Naive thymus-derived CD4-positive, alpha-beta T cell (primary cell): Measurements from ENCODE around the gene EHMT2. TPM values are rescaled to one million over a fixed set of nuclear protein-coding genes. Genes with fewer than 3 reads are reported as not detected.
"Not testable (repeated sequence)": the region's sequence is repeated elsewhere in the genome, so short reads cannot be mapped to it uniquely, and the experiment has no call there.

Experiments
- ATAC-seq: fragments of 150-1000 bp; cut with Tn5 transposase; 2 replicates; pipeline ENCODE4 v1.10.0; 2021; ENCODE audit warnings: mild to moderate bottlenecking, moderate library complexity
- CTCF ChIA-PET: fragments of 350-600 bp; sonication (Branson Sonifier 250); formaldehyde crosslinking; loops from one replicate; lab custom pipeline; 2021; ENCODE audit warnings: antibody characterized with exemption; lab: Charles Lee
- POLR2A ChIA-PET: fragments of 350-600 bp; sonication (Branson Sonifier 250); formaldehyde crosslinking; loops from one replicate; lab custom pipeline; 2021; ENCODE audit warnings: antibody characterized with exemption, inconsistent platforms; lab: Charles Lee
- DNase-seq, 9 donors: peaks; one replicate each; pipeline versions ENCODE4 v3.0.0 to v3.0.0-alpha.2; 2020 to 2022; ENCODE audit warnings: mixed read lengths in 1 of 9
- H3K27ac ChIP-seq: one replicate; pipeline ENCODE4 v1.7.0; 2013; ENCODE audit warnings: mild to moderate bottlenecking, low read depth, low read length, moderate library complexity
- H3K27me3 ChIP-seq, 2 donors: one replicate each; pipeline ENCODE4 v1.7.0; 2013; ENCODE audit warnings: low read length in 2 of 2, mild to moderate bottlenecking in 2 of 2, moderate library complexity in 2 of 2; ENCODE audit not compliant: control insufficient read depth in 2 of 2, insufficient read depth in 2 of 2
- H3K36me3 ChIP-seq, 3 experiments: 1 replicate in 2 of 3; 2 replicates in 1 of 3; pipeline ENCODE4 v1.7.0; 2013; ENCODE audit warnings: low read length in 3 of 3, mild to moderate bottlenecking in 3 of 3, moderate library complexity in 1 of 3; ENCODE audit not compliant: insufficient read depth in 3 of 3, control insufficient read depth in 2 of 3
- H3K4me1 ChIP-seq, 2 donors: one replicate each; pipeline ENCODE4 v1.7.0; 2013; ENCODE audit warnings: low read length in 2 of 2, mild to moderate bottlenecking in 2 of 2, moderate library complexity in 1 of 2; ENCODE audit not compliant: control insufficient read depth in 2 of 2, insufficient read depth in 2 of 2
- H3K4me3 ChIP-seq: 2 replicates; pipeline ENCODE4 v1.7.0; 2013; ENCODE audit warnings: mild to moderate bottlenecking, low read length
- H3K9me3 ChIP-seq, 3 experiments: 1 replicate in 2 of 3; 2 replicates in 1 of 3; pipeline ENCODE4 v1.7.0; 2013; ENCODE audit warnings: low read length in 3 of 3; ENCODE audit not compliant: control insufficient read depth in 2 of 3
- H3K27ac Mint-ChIP-seq, 9 donors: one replicate each; pipeline ENCODE4 v1.8.0; 2020 to 2022; ENCODE audit warnings: mixed read lengths in 9 of 9, mild to moderate bottlenecking in 8 of 9, moderate library complexity in 5 of 9, inconsistent platforms in 2 of 9
- H3K27me3 Mint-ChIP-seq, 5 donors: one replicate each; pipeline ENCODE4 v1.8.0; 2021 to 2022; ENCODE audit warnings: mixed read lengths in 5 of 5, mild to moderate bottlenecking in 1 of 5
- H3K36me3 Mint-ChIP-seq, 5 donors: one replicate each; pipeline ENCODE4 v1.8.0; 2020 to 2022; ENCODE audit warnings: mixed read lengths in 5 of 5, mild to moderate bottlenecking in 3 of 5, inconsistent platforms in 1 of 5
- H3K4me1 Mint-ChIP-seq, 7 donors: one replicate each; pipeline ENCODE4 v1.8.0; 2020 to 2022; ENCODE audit warnings: mixed read lengths in 7 of 7, mild to moderate bottlenecking in 3 of 7, inconsistent platforms in 1 of 7
- H3K4me3 Mint-ChIP-seq, 10 donors: one replicate each; pipeline ENCODE4 v1.8.0; 2020 to 2022; ENCODE audit warnings: mild to moderate bottlenecking in 10 of 10, mixed read lengths in 10 of 10, moderate library complexity in 6 of 10, inconsistent platforms in 2 of 10
- H3K9me3 Mint-ChIP-seq, 11 donors: one replicate each; pipeline ENCODE4 v1.8.0; 2020 to 2022; ENCODE audit warnings: mixed read lengths in 11 of 11, mild to moderate bottlenecking in 4 of 11, inconsistent platforms in 1 of 11, moderate library complexity in 1 of 11
- intact Hi-C, 2 donors: fragments of 100-400 bp; cut with micrococcal nuclease; formaldehyde crosslinking; loops; one replicate each; pipeline ENCODE4 v1.15.1; 2023
- polyA plus RNA-seq, 2 donors: library from polyadenylated mRNA; unstranded; fragments of 300-500 nt; fragmentation: Illumina TruSeq; gene quantifications; one replicate each; pipeline ENCODE4 v1.2.3, GENCODE V29; 2021
- total RNA-seq, 6 experiments: library from RNA in 5 of 6; stranded (reverse) in 5 of 6; gene quantifications; 1 replicate in 5 of 6; 2 replicates in 1 of 6; pipeline ENCODE4 v1.2.3 and lab custom pipeline; 2021 to 2026

The EHMT2 gene
- total and polyA plus RNA-seq, 7 experiments from 2014 or later, result 37.3 to 94.2 (median 66.5) TPM

GRCh38 chr6:31943742-31944141 lies 46.2 kb upstream of the EHMT2 start:
- Mint-ChIP-seq H3K36me3 (no peaks in the 10 kb centered on the region), H3K27ac (no peak overlapping the region), H3K4me1 (peaks cover 0 to 10% (median 0%) of the 10 kb centered on the region in 7 donors), H3K4me3 (no peak overlapping the region), H3K9me3 (no peaks in the 10 kb centered on the region), H3K27me3 (peaks cover 0 to 14% (median 7%) of the 10 kb centered on the region in 5 donors)
- no peak overlapping the region for H3K4me3 ChIP-seq
- H3K27ac ChIP-seq, result no peak overlapping the region
- no peak for DNase-seq
- no peaks in the 10 kb centered on the region for H3K27me3 ChIP-seq
- no peak for ATAC-seq
- H3K9me3 ChIP-seq, result no peaks in the 10 kb centered on the region
- no peaks in the 10 kb centered on the region for H3K4me1 ChIP-seq
- H3K36me3 ChIP-seq, result no peaks in the 10 kb centered on the region
- CTCF ChIA-PET, result interaction anchor here (1.6 kb wide), 1 partner anchor 9 kb away, joined by 5 read pairs; no protein-coding TSS in a partner anchor
- intact Hi-C loops, result no loop called here
- POLR2A ChIA-PET, result no interaction called here

DNA sequence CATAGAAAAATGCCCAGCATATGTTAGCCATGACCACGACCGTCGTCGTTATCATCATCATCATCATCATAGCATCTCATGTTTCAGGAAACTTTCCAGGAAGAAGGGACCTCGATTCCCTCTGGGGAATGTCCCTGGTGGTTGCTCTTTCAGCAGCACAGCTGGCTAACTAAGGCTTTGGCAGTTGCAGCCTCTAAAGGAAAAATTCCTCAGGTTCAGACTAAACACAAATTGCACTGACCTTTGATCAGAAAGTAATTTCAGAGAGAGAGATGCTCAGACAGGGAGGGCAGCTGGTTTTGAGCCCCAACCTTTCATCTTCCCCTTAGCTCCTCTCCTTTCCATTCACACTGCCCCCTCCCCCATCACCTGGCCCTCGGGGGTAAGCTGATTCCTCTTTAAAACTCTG lies 42.8 kb upstream of the EHMT2 start:
- POLR2A ChIA-PET, result no interaction called here
- ATAC-seq (no peak), DNase-seq (no peak)
- Mint-ChIP-seq H3K9me3 (no peaks in the 10 kb centered on the region), H3K27me3 (peaks cover 0 to 11% (median 7%) of the 10 kb centered on the region in 5 donors), H3K4me3 (no peak overlapping the region), H3K4me1 (peaks cover 0 to 6% (median 0%) of the 10 kb centered on the region in 7 donors), H3K27ac (no peak overlapping the region), H3K36me3 (no peaks in the 10 kb centered on the region)
- intact Hi-C loops, result no loop called here
- H3K4me3 ChIP-seq, result no peak overlapping the region
- no peak overlapping the region for H3K27ac ChIP-seq
- no peaks in the 10 kb centered on the region for H3K9me3 ChIP-seq
- H3K4me1 ChIP-seq, result no peaks in the 10 kb centered on the region
- CTCF ChIA-PET, result no interaction called here
- H3K27me3 ChIP-seq, result no peaks in the 10 kb centered on the region
- H3K36me3 ChIP-seq, result no peaks in the 10 kb centered on the region

GRCh38 chr6:31935823-31936222 lies 38.3 kb upstream of the EHMT2 start:
- no peaks in the 10 kb centered on the region for H3K36me3 ChIP-seq
- POLR2A ChIA-PET, result no interaction called here
- no peaks in the 10 kb centered on the region for H3K9me3 ChIP-seq
- no peak for DNase-seq
- Mint-ChIP-seq H3K4me1 (peaks cover 0 to 2% (median 0%) of the 10 kb centered on the region in 7 donors), H3K9me3 (no peaks in the 10 kb centered on the region), H3K27ac (no peak overlapping the region), H3K4me3 (no peak overlapping the region), H3K27me3 (peaks cover 0 to 7% (median 0%) of the 10 kb centered on the region in 5 donors), H3K36me3 (no peaks in the 10 kb centered on the region)
- ATAC-seq, result no peak
- CTCF ChIA-PET, result interaction anchor here (1.0 kb wide), 1 partner anchor 17 kb away, joined by 3 read pairs; no protein-coding TSS in a partner anchor
- H3K4me1 ChIP-seq, result no peaks in the 10 kb centered on the region
- no peak overlapping the region for H3K4me3 ChIP-seq
- no peak overlapping the region for H3K27ac ChIP-seq
- intact Hi-C loops, result no loop called here
- H3K27me3 ChIP-seq, result no peaks in the 10 kb centered on the region

DNA sequence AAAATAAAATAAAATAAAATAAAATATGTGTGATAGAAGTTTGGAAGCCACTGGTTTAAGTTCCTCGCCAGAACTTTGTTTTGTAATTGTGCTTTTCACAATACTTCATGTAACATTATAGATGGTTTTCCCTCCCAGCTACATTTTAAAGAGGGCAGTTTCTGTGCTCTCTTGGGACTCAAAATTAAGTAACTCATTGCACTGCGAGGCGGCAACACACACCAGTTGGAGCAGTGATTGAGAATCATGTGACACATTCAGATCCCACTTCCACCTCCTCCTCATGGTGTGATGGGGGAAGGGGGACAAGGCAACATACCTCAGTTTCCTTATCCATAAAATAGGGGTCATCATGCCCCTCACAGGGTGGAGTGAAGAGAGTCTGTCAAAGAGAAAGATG lies 37.5 kb upstream of the EHMT2 start:
- ChIA-PET CTCF (no interaction called here), POLR2A (interaction anchor here (1.0 kb wide), 1 partner anchor 33 kb away, joined by 3 read pairs; the partner anchor contains the start of gene ZBTB12)
- Histone ChIP-seq H3K27ac (no peak overlapping the region), H3K27me3 (no peaks in the 10 kb centered on the region), H3K36me3 (no peaks in the 10 kb centered on the region), H3K9me3 (no peaks in the 10 kb centered on the region), H3K4me1 (no peaks in the 10 kb centered on the region), H3K4me3 (no peak overlapping the region)
- no peaks in the 10 kb centered on the region for H3K36me3 Mint-ChIP-seq
- no peak overlapping the region for H3K27ac Mint-ChIP-seq
- peaks cover 0 to 2% (median 0%) of the 10 kb centered on the region in 7 donors for H3K4me1 Mint-ChIP-seq
- H3K27me3 Mint-ChIP-seq, result peaks cover 0 to 5% (median 0%) of the 10 kb centered on the region in 5 donors
- H3K4me3 Mint-ChIP-seq, result no peak overlapping the region
- intact Hi-C loops, result no loop called here
- H3K9me3 Mint-ChIP-seq, result no peaks in the 10 kb centered on the region
- DNase-seq (no peak), ATAC-seq (no peak)

DNA sequence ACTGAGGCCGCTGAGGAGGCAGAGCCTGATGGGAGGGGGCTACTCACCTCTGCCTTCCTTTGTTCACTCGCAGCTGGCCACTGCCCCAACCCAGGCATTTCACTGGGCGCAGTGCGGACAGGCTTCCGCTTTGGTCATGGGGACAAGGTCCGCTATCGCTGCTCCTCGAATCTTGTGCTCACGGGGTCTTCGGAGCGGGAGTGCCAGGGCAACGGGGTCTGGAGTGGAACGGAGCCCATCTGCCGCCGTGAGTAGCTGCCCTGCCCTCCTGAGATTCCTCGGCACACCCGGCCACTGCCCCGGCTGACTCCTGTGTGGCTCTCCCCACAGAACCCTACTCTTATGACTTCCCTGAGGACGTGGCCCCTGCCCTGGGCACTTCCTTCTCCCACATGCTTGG lies 36.0 kb upstream of the EHMT2 start:
- Mint-ChIP-seq H3K4me1 (peaks cover 0 to 2% (median 0%) of the 10 kb centered on the region in 7 donors), H3K4me3 (no peak overlapping the region), H3K27me3 (peaks cover 0 to 5% (median 0%) of the 10 kb centered on the region in 5 donors), H3K27ac (no peak overlapping the region), H3K36me3 (no peaks in the 10 kb centered on the region), H3K9me3 (no peaks in the 10 kb centered on the region)
- ATAC-seq (no peak), DNase-seq (no peak)
- POLR2A ChIA-PET, result no interaction called here
- no peaks in the 10 kb centered on the region for H3K36me3 ChIP-seq
- H3K4me3 ChIP-seq, result no peak overlapping the region
- no peaks in the 10 kb centered on the region for H3K9me3 ChIP-seq
- no peaks in the 10 kb centered on the region for H3K27me3 ChIP-seq
- H3K27ac ChIP-seq, result no peak overlapping the region
- CTCF ChIA-PET, result no interaction called here
- no peaks in the 10 kb centered on the region for H3K4me1 ChIP-seq
- intact Hi-C loops, result no loop called here

GRCh38 chr6:31932137-31932536 lies 34.6 kb upstream of the EHMT2 start:
- H3K4me1 Mint-ChIP-seq, H3K27ac ChIP-seq, POLR2A ChIA-PET, H3K4me1 ChIP-seq, DNase-seq, H3K27me3 Mint-ChIP-seq, H3K27me3 ChIP-seq, H3K4me3 ChIP-seq, CTCF ChIA-PET, H3K9me3 ChIP-seq, H3K9me3 Mint-ChIP-seq, H3K4me3 Mint-ChIP-seq, H3K27ac Mint-ChIP-seq, ATAC-seq, H3K36me3 Mint-ChIP-seq, H3K36me3 ChIP-seq, intact Hi-C loops: not testable (repeated sequence)

DNA sequence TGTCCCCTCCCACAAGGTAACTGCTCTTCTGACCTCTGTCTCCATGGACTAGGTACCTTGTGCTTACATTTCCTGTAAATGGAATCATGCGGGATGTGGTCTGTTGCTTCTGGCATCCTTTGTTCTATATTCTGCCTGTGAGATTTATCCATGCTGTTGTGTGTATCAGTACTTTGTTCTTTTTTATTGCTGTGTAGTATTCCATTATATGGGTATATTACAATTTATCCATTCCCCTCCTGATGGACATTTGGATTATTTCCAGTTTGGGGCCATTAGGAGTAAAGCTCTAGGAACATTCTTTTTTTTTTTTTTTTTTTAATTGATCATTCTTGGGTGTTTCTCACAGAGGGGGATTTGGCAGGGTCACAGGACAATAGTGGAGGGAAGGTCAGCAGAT lies 33.5 kb upstream of the EHMT2 start:
- Histone ChIP-seq H3K27ac (no peak overlapping the region), H3K27me3 (no peaks in the 10 kb centered on the region), H3K4me1 (no peaks in the 10 kb centered on the region), H3K36me3 (no peaks in the 10 kb centered on the region), H3K9me3 (no peaks in the 10 kb centered on the region), H3K4me3 (no peak overlapping the region)
- peaks cover 0 to 2% (median 0%) of the 10 kb centered on the region in 7 donors for H3K4me1 Mint-ChIP-seq
- CTCF ChIA-PET, result no interaction called here
- POLR2A ChIA-PET, result interaction anchor here (1.2 kb wide), 1 partner anchor 67 kb away, joined by 3 read pairs; no protein-coding TSS in a partner anchor
- no peaks in the 10 kb centered on the region for H3K9me3 Mint-ChIP-seq
- no peak overlapping the region for H3K27ac Mint-ChIP-seq
- ATAC-seq (no peak), DNase-seq (no peak)
- no peaks in the 10 kb centered on the region for H3K36me3 Mint-ChIP-seq
- H3K4me3 Mint-ChIP-seq, result no peak overlapping the region
- intact Hi-C loops, result no loop called here
- peaks cover 0 to 5% (median 0%) of the 10 kb centered on the region in 5 donors for H3K27me3 Mint-ChIP-seq
